NCI-H460 (cell line): Measurements from ENCODE around the gene UBXN1. TPM values are rescaled to one million over a fixed set of nuclear protein-coding genes. Genes with fewer than 3 reads are reported as not detected.

Experiments
- DNase-seq: peaks from one replicate; pipeline ENCODE4 v3.0.0-alpha.2; 2016; ENCODE audit warnings: low read depth; ENCODE audit errors: extremely low read depth
- small RNA-seq, 2 experiments: library from RNA; depleted of rRNA; stranded (forward); fragments of <200 nt; gene quantifications; one replicate each; pipeline ENCODE3, GENCODE V24; 2014
- total RNA-seq: library from RNA; depleted of rRNA; stranded (reverse); fragments of >200 nt; shearing (Covaris generic); gene quantifications from 2 replicates; pipeline ENCODE4 v1.2.3, GENCODE V29; 2014; rRNA removed

Gene UBXN1
- total RNA-seq, 1 experiment from 2014 or later, result 82.6 TPM

- no peak for DNase-seq
Observed at GRCh38 chr11:62647609-62648005, 31.3 kb downstream of the UBXN1 start.

DNA sequence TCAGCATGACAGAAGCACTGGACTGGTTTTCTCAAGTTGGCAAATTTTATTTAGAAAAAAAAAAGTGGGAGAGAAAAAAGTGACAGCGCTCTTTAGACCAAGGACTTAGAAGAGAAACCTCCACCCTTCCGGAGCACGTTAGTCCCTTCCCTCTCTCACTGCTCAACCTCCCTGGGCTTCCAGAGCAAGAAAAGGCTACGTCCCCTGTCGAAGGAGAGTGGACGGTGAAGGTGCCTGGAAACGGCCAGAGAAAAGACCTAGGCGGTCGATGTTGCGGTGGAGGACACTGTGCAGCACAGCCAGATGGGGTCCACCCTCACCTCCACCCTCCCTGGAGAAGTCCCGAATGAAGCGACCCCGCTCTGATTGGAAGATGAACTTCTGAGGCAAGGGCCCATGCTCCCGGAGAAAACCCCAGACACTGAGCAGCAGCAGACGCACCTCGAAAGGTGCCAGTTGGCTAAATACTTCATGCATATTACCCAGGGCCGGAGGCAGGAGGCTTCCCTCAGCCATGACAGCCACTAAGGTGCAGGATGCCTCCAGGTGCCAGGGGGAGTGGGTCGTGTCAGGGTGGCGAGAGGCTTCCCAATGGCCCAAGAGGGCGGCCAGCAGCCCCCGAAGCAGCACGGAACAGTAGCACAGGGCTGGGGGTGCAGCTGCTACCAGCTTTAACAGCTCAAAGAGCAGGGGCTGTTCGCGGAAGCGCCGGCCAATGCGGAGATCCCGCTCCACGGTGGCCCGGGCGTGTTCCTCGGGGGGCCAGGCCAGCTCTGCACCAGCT is 31.9 kb downstream of the UBXN1 start:
- no peak for DNase-seq

GRCh38 chr11:62645946-62646824 is 32.7 kb downstream of the UBXN1 start, which contains the start of gene GANAB:
TSS of gene GANAB (minus strand) at chr11:62646613. CDS start at chr11:62646599, 14 bp downstream.
- peak; percentile 95 for DNase-seq

- no peak for DNase-seq
Observed at GRCh38 chr11:62645671-62645945, 33.3 kb downstream of the UBXN1 start.

DNA sequence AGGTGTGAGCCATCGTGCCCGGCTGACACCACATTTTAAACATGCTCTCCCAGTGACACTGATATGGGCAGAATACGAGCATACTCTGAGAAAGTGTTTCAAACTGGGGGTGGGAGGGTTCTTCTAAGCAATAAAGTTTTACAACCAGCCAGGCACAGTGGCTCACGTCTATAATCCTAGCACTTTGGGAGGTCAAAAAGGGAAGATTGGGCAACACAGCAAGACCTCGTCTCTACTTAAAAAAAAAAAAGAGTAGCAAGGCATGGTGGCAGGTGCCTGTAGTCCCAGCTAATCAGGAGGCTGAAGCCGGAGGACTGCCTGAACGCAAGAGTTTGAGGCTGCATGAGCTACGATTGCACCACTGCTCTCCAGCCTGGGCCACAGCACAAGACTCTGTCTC is 34.7 kb downstream of the UBXN1 start:
- DNase-seq, result no peak

DNA sequence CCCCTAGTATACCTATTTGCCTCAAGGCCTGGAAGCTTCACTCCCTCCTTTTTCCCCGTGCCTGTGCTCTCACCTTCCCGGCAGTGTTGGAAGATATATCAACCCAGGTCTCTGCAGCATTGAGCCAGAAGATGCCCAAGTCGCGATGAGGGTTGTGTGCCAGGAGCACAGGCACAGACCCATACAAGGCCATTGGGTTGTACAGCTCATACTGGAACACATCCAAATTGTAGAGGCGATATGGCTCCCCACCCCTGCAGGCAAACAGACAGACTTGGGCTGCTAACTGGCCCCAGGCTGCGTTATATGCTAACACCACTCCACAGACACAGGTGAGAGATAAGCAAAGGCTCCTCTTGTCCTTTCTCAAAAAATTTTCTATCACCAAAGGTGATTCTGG is 46.4 kb downstream of the UBXN1 start:
- DNase-seq, result no peak

- DNase-seq, result no peak
Observed at GRCh38 chr11:62627713-62628112, 51.2 kb downstream of the UBXN1 start.

Small RNA genes within 50 kb of the gene (small RNA-seq; reads per million reads assigned to genes)
- gene SNORA57, result 0 reads per million in 2 experiments

Other genes starting within 250 kb of the UBXN1 start
- gene AHNAK, start 132.3 kb downstream of the UBXN1 start, total RNA-seq, result 80.2 and 86.0 TPM in 2 replicates
- gene EEF1G, start 105.2 kb downstream of the UBXN1 start, total RNA-seq, result 2,030 and 2,160 TPM in 2 replicates
- 6.3 and 6.4 TPM in 2 replicates for gene TUT1, start 87.5 kb downstream of the UBXN1 start, total RNA-seq
- 67.7 and 79.0 TPM in 2 replicates for gene MTA2, start 77.2 kb downstream of the UBXN1 start, total RNA-seq
- 14.6 and 18.4 TPM in 2 replicates for gene EML3, start 66.3 kb downstream of the UBXN1 start, total RNA-seq
- 1.2 and 3.0 TPM in 2 replicates for gene ROM1, start 65.8 kb downstream of the UBXN1 start, total RNA-seq
- gene B3GAT3, start 57.1 kb downstream of the UBXN1 start, total RNA-seq, result 22.6 TPM in 2 replicates
- gene GANAB, start 32.5 kb downstream of the UBXN1 start, total RNA-seq, result 172 and 229 TPM in 2 replicates
- gene INTS5, start 25.8 kb downstream of the UBXN1 start, total RNA-seq, result 11.1 and 11.4 TPM in 2 replicates
- 61.6 and 69.1 TPM in 2 replicates for gene C11orf98, start 13.9 kb downstream of the UBXN1 start, total RNA-seq
- 8.8 and 11.5 TPM in 2 replicates for gene CSKMT, start 13.8 kb downstream of the UBXN1 start, total RNA-seq
- gene UQCC3, start 7.4 kb downstream of the UBXN1 start, total RNA-seq, result 13.9 and 20.2 TPM in 2 replicates
- 5.4 and 5.5 TPM in 2 replicates for gene LBHD1, start 6.8 kb downstream of the UBXN1 start, total RNA-seq
- 0.02 TPM in 1 of 2 replicates, not detected in the other for gene LRRN4CL, start 10.5 kb upstream of the UBXN1 start, total RNA-seq
- 57.4 and 59.2 TPM in 2 replicates for gene BSCL2, start 28.4 kb upstream of the UBXN1 start, total RNA-seq
- gene GNG3, start 28.6 kb upstream of the UBXN1 start, total RNA-seq, result 0.17 TPM in 1 of 2 replicates, not detected in the other
- gene HNRNPUL2, start 48.4 kb upstream of the UBXN1 start, total RNA-seq, result 4.4 and 7.5 TPM in 2 replicates
- gene TTC9C, start 49.4 kb upstream of the UBXN1 start, total RNA-seq, result 25.8 and 28.8 TPM in 2 replicates
- gene ZBTB3, start 75.1 kb upstream of the UBXN1 start, total RNA-seq, result 4.1 and 5.5 TPM in 2 replicates
- 79.6 and 88.3 TPM in 2 replicates for gene POLR2G, start 82.5 kb upstream of the UBXN1 start, total RNA-seq
- gene TAF6L, start 92.3 kb upstream of the UBXN1 start, total RNA-seq, result 10.5 and 11.9 TPM in 2 replicates
- gene TMEM179B, start 108.3 kb upstream of the UBXN1 start, total RNA-seq, result 38.4 and 44.3 TPM in 2 replicates
- gene TMEM223, start 112.9 kb upstream of the UBXN1 start, total RNA-seq, result 21.4 and 25.9 TPM in 2 replicates
- 18.7 and 28.7 TPM in 2 replicates for gene NXF1, start 126.4 kb upstream of the UBXN1 start, total RNA-seq
- 14.7 and 15.9 TPM in 2 replicates for gene STX5, start 153.0 kb upstream of the UBXN1 start, total RNA-seq
- not detected in 2 replicates for gene TEX54, start 153.8 kb upstream of the UBXN1 start, total RNA-seq
- gene WDR74, start 160.5 kb upstream of the UBXN1 start, total RNA-seq, result 64.7 and 71.2 TPM in 2 replicates
- gene SLC3A2, start 201.8 kb upstream of the UBXN1 start, total RNA-seq, result 449 and 464 TPM in 2 replicates
- gene CHRM1, start 242.3 kb upstream of the UBXN1 start, total RNA-seq, result not detected in 2 replicates